Measurements from ENCODE around the gene ISG20.
"Not testable (repeated sequence)": the region's sequence is repeated elsewhere in the genome, so short reads cannot be mapped to it uniquely, and the experiment has no call there.

The ISG20 gene

DNA sequence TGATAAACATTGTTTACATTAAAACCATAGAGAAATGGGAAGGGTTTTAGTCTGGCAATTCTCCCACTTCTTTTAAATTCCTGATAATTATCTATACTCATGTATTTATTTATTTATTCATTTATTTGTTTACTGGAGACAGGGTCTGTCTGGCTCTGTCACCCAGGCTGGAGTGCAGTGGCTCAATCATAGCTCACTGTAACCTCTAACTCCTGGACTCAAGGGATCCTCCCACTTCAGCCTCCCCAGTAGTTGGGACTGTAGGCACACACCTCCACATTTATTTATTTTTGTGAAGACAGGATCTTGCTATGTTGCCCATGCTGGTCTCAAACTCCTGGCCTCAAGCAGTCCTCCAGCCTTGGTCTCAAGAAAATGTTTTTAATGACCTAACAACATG, 20.1 kb upstream of the ISG20 start:
- no peak for DNase-seq (ENCODE audit: low read depth in 2 of 3, low spot score in 1 of 3)

GRCh38 chr15:88619796-88620195, 19.0 kb upstream of the ISG20 start:
- DNase-seq (ENCODE audit: low read depth in 2 of 3, low spot score in 1 of 3): no peak

GRCh38 chr15:88620995-88621772, 17.6 kb upstream of the ISG20 start, which contains the start of gene AEN:
Gene AEN (plus strand): TSS chr15:88621340. CDS start chr15:88626210, 4,870 bp downstream.
- peak; percentile 85 to 94 (median 92) for DNase-seq (ENCODE audit: low read depth in 2 of 3, low spot score in 1 of 3)

- no peak for DNase-seq (ENCODE audit: low read depth in 2 of 3, low spot score in 1 of 3)
Observed at GRCh38 chr15:88621789-88622604, 16.8 kb upstream of the ISG20 start.

GRCh38 chr15:88622605-88622975, 16.2 kb upstream of the ISG20 start:
- no peak for DNase-seq (ENCODE audit: low read depth in 2 of 3, low spot score in 1 of 3)

DNA sequence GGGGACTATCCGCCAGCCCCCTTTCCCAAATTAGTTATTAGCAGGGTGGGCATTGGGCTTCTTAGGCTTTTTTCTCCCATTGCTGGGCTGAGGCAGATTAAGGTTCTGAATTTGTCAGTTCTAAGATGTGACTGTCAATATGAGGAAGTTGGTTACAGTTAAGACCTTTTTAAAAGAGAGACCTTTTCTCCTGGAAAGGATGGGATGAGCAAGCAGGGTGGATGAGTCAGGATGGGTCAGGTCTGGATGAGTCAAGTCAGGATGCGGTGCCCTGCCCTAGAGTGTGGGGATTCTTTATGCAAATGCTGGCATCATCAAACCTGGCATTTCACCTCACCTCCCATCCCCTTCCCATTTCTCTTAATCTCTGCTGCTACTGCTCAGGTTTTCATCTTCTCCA, 15.8 kb upstream of the ISG20 start:
- DNase-seq (ENCODE audit: low read depth in 2 of 3, low spot score in 1 of 3): peak; percentile 57 to 72 (median 69)

DNA sequence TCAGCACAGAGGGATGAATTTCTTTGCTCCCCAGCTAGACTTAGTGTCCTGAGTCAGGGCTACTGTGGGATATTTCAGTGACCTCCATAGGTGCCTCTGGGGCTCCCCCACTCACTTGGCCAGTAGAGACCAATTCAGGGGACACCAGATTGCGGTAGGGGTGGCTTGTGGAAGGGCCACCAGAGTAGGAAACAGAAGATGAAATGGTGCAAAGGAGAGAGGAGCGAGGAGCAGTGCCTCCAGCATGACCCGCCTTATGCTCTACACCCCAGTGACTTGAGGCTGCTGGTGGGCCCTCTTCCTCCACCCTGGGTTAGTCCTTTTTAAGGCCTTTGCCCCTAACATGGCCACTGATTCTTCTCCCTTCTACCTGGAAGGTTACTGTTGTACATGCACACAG, 15.2 kb upstream of the ISG20 start:
- DNase-seq (ENCODE audit: low read depth in 2 of 3, low spot score in 1 of 3): no peak

GRCh38 chr15:88624156-88624970, 14.5 kb upstream of the ISG20 start:
- DNase-seq (ENCODE audit: low read depth in 2 of 3, low spot score in 1 of 3): no peak

DNA sequence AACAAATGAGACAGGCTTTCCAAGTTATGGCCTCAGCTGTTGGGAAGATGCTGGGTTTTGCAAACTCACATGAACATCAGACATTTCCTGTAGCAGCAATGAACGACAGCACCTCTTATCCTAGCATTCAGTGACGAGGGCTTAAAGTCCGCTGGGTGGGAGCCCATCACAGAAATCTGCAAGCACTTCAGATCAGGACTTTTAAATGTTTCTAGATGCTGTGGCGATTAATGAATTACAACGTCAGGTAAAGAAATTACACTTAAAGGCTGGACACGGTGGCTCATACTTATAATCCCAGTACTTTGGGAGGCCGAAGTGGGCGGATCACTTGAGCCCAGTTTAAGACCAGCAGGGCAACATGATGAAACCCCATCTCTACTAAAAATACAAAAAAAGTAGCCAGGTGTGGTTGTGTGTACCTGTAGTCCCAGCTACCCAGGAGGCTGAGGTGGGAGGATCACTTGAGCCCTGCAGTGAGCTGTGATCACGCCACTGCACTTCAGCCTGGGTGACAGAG, 13.8 kb upstream of the ISG20 start:
- no peak for DNase-seq (ENCODE audit: low read depth in 2 of 3, low spot score in 1 of 3)

DNA sequence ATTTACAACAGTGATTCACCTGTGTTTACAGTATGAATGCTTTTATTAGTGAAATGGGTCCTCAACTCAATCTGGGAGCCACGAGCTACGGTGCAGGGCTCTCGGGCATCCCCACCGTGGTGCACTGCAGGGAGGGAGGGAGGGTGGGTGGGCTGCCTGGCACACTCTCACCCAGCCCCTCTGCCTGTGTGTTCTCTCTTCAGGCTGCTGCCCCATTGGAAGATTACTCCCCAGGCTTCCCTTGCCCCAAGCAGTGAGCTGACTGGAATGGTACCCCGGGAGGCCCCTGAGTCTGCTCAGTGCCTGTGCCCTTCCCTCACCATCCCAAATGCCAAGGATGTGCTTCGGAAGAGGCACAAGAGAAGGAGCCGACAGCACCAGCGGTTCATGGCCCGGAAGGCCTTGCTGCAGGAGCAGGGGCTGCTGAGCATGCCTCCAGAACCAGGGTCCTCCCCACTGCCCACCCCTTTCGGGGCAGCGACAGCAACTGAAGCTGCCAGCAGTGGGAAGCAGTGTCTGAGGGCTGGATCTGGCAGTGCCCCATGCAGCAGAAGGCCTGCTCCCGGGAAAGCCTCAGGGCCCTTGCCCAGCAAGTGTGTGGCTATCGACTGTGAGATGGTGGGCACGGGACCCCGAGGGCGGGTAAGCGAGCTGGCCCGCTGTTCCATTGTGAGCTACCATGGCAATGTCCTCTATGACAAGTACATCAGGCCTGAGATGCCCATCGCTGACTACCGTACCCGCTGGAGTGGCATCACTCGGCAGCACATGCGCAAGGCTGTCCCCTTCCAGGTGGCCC, 12.7 kb upstream of the ISG20 start:
- no peak for DNase-seq (ENCODE audit: low read depth in 2 of 3, low spot score in 1 of 3)

GRCh38 chr15:88627463-88627862, 11.4 kb upstream of the ISG20 start:
- no peak for DNase-seq (ENCODE audit: low read depth in 2 of 3, low spot score in 1 of 3)

DNA sequence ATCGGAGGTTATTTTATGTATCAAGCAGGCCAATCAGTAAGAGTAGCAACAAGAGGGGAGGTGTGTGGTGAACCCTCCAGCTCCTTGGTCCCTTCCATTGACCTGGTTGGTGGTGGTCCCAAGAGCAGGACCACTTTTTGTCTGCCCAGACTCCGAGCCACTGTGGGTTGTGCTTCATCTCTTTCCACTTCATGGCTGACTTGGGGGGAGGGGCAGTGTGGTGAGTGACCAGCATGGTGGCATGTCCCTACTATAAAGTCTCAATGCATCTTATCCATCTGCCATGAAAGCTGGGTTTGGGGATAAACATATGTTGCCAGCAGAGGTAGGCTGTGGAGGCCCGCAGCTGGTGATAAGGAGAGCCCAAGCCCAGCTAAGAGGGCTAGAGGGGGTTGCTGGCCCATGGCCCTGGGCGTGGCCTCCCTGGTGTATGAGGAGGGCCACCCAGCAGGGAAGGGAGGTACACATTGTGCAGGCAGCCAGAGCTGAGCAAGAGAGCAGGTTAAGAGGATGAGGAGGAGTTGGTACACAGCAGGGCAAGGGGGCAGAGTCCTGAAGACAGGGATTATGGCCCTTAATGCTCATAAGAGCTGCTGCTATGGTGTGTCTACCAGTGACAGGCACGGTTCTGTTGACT, 10.7 kb upstream of the ISG20 start:
- no peak for DNase-seq (ENCODE audit: low read depth in 2 of 3, low spot score in 1 of 3)

DNA sequence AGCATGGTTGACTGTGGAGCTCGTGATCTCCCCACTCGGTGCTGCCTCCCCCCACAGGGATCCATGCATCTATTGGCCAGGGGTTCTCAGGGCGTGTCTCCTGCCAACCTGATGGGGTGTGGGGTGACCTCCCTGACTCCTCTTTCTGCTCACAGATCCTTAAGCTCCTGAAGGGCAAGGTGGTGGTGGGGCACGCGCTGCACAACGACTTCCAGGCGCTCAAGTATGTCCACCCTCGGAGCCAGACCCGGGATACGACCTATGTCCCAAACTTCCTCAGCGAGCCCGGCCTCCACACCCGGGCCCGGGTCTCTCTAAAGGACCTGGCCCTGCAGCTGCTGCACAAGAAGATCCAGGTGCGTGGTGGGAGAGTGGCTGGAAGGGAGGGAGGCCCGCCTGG, 9.7 kb upstream of the ISG20 start:
- DNase-seq (ENCODE audit: low read depth in 2 of 3, low spot score in 1 of 3): no peak

DNA sequence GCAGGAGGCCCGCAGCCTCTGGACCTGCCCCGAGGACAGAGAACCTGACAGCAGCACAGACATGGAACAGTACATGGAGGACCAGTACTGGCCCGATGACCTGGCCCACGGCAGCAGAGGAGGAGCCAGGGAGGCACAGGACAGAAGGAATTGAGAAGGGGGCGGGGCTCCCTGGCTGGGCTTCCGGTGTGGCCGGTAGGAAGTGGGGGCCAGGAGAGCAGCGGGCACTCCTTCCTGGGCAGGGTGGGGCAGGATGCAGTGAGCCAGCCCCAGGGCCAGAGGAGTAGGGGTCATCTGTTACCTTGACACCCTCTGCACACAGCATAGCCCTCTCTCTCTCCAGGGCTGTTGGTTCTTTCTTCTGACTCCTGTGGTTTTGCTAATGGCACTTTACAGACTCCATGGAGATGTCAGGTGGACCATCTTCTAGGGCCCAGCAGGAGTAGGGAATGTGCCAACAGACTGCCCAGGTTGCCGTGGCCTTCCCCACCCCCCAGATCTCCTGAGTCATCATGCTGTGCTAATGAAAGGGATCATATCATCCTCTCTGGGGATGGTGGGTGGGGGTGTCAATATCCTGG, 8.6 kb upstream of the ISG20 start:
- no peak for DNase-seq (ENCODE audit: low read depth in 2 of 3, low spot score in 1 of 3)

GRCh38 chr15:88630798-88631463, 7.9 kb upstream of the ISG20 start:
- no peak for DNase-seq (ENCODE audit: low read depth in 2 of 3, low spot score in 1 of 3)

DNA sequence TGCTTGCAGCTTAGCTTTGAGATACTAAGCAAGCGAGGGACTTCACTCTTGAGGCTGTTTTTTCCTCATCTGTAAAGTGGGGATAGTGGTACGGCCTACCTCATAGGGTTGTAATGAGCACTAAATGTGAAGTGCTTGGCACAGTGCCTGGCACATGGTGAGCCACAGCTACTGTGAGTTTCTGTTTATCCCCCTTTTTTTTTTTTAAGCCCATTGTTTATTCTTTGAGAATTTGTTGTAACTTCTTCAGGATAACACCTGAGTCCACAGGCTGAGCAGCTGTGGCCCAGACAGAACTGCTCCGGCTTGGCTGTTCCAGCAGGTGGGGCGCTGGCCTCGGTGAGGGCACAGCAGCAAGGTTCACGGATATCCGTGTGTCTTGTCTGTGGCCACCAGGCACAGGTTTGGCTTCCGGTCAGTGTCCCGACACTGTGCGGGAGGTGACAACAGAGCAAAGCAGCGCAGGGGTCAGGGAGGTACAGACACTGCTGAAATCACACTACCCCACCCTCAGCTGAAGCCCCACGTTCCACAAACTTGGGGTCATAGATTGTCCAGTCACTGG, 7.3 kb upstream of the ISG20 start:
- DNase-seq (ENCODE audit: low read depth in 2 of 3, low spot score in 1 of 3): no peak

DNA sequence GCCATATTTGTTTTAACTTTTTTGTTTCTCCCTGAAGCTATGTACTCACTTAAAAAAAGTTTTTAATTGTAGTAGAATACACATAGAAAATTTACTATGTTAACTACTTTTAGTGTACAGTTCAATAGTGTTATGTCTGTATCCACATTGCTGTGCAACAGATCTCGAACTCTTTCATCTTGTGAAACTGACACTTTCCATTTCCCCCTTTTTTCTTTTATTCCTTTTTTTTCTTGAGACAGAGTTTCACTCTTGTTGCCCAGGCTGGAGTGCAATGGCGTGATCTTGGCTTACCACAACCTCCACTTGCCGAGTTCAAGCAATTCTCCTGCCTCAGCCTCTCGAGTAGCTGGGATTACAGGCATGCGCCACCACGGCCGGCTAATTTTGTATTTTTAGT, 6.0 kb upstream of the ISG20 start:
- DNase-seq (ENCODE audit: low read depth in 2 of 3, low spot score in 1 of 3): not testable (repeated sequence)

DNA sequence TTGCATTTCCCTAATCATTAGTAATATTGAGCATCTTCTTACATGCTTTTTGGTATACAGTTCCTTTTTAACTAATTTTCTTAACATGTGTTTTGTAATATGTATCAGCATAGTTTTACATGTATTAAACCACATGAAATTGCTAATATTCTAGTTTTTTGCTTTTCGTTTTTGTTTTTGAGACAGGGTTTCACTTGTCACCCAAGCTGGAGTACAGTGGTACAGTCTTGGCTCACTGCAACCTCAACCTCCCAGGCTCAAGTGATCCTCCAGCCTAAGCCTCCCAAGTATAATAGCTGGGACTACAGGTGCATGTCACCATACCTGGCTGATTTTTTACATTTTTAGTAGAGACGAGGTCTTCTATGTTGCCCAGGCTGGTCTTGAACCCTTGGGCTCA, 4.4 kb upstream of the ISG20 start:
- DNase-seq (ENCODE audit: low read depth in 2 of 3, low spot score in 1 of 3): no peak

GRCh38 chr15:88635318-88635717, 3.5 kb upstream of the ISG20 start:
- no peak for DNase-seq (ENCODE audit: low read depth in 2 of 3, low spot score in 1 of 3)

Data from stimulated activated CD4-positive, alpha-beta T cell treated with anti-CD3 and anti-CD28 coated beads, Interleukin-12 subunit alpha, Interleukin-12 subunit beta, amount 100 ng/mL, for 48 hours (primary cell).